HG03575 (cell line): ENCODE data around the gene NCKAP5.
"Not testable (repeated sequence)": the region's sequence is repeated elsewhere in the genome, so short reads cannot be mapped to it uniquely, and the experiment has no call there.

Experiments
- ATAC-seq: cut with Tn5 transposase; IDR thresholded peaks from one replicate; pipeline ENCODE4 v1.9.1; 2021; ENCODE audit not compliant: unreplicated experiment, insufficient number of reproducible peaks, low FRiP score; ENCODE audit errors: extremely low read depth

The NCKAP5 gene

GRCh38 chr2:133221398-133221797 lies 346.9 kb downstream of the NCKAP5 start:
- ATAC-seq = no peak

DNA sequence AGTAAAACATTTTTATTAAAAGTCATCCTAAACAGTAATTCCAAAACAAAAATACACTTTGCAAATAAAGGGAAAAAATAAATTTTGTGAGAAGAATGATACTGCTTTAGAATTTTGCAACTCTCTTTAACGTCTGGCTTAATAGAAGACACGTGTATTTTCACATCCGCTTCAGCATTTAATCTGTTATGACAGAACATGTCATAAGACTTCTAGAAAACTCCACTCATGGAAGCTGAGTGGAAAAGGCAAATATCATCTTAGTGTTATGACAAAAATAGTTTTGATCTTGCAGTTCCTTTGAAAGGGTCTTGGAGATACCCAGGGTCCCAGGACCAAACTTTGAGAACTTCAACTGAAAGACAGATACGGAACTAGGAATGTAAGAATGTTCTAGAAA lies 350.1 kb downstream of the NCKAP5 start:
- no peak for ATAC-seq

DNA sequence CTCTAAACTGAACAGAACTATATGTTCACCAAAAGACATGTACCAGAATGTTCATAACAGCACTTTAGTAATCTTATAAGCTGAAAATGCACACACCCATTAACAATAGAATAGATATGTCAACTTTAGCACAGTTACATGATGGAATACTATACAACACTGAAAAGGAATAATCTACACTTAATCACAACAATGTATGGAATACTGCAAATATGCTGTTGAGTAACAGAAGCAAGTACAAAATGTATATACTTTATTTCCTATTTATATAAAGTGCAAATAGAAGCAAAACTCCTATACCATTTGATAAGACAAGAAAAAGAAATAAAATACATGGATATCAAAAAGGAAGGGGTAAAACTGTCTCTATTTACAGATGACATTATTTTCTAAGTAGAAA lies 352.8 kb downstream of the NCKAP5 start:
- ATAC-seq = no peak

DNA sequence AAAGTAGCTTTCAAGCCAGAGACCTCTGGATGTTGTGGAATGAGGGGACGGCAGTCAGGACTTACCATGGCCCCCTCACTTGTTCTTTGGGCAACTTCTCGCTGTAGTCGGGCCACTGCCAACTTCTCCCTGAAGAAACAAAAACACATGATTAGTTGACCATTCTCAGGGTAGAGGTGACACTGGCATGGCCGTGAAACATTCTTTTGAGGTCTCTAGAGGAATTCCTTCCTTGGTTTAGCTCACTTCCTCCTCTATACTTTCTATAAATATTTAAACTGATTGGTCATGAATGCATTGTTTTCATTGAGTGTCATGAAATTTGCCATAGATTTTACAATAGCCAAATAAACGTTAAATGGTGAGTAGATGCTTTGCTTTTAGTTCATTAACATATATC lies 354.6 kb downstream of the NCKAP5 start:
- no peak for ATAC-seq

DNA sequence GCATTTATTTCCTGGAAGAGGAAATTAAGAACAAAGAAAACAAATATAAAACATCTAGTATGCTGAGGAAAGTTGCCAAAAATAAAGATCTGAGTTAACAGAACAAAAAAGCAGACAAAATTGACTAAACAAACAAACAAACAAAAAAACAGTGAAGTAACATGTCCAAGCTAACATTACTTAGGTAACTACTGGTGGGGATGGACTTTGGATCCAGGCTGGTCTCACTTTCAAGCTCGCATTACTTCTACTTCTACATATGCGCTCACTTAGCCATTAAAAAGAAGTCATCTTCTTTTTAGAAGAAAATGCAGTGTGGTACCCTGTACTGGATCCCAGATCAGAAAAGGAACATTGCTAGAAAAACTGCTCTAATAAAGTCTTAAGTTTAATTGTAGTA lies 358.9 kb downstream of the NCKAP5 start:
- ATAC-seq = no peak

- ATAC-seq = not testable (repeated sequence)
Observed at GRCh38 chr2:133206666-133207065, 361.6 kb downstream of the NCKAP5 start.

DNA sequence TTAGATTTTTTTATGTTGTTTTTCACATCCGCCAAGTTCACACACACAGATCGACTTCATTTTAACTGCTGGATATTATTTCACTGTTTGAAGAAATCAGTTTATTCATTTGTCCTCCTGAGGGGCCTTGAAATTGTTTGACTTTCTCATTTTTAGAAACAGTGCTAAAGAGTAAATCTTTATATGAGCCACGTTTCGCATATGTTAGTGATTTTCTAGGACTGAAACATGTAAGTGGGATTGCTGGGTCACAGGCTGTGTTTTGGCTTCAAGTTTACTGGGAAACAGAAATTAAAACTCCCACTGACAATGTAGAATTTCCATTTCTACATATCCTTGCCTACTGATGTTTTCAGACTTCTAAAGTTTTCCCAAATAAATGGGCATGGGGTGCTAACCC lies 363.8 kb downstream of the NCKAP5 start:
- no peak for ATAC-seq

- ATAC-seq = no peak
Observed at GRCh38 chr2:133200684-133201421, 367.4 kb downstream of the NCKAP5 start.

GRCh38 chr2:133198678-133199077 lies 369.6 kb downstream of the NCKAP5 start:
- ATAC-seq = no peak

GRCh38 chr2:133197156-133197555 lies 371.1 kb downstream of the NCKAP5 start:
- no peak for ATAC-seq

DNA sequence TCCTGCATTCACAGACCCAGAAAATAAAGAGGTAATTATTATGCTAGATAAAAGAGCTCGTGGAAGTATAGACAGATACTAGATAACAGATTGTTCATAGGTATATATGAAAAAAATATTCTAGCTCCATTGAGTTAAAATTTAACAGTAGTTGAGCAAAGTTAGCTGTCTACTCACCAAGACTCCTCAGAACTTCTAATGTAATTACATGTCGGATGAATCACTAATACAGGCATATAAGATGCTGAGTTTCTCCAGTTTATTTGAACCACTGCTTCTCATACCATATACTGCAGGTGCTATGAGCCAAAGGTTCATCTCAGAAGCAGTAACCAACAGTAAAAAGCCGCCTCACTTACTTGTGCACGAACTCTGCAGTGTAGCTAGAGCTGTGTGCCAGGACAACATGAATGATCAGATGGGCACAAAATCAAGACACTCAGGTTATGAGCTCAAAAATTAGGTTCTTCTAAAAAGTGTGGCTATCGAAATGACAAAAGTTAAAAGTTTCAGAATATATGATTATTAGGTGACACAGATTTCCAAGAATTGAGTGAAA lies 373.4 kb downstream of the NCKAP5 start:
- ATAC-seq = no peak

GRCh38 chr2:133194362-133194655 lies 374.0 kb downstream of the NCKAP5 start:
- no peak for ATAC-seq

- ATAC-seq = no peak
Observed at GRCh38 chr2:133193544-133194361, 374.5 kb downstream of the NCKAP5 start.

- no peak for ATAC-seq
Observed at GRCh38 chr2:133192028-133192427, 376.2 kb downstream of the NCKAP5 start.

DNA sequence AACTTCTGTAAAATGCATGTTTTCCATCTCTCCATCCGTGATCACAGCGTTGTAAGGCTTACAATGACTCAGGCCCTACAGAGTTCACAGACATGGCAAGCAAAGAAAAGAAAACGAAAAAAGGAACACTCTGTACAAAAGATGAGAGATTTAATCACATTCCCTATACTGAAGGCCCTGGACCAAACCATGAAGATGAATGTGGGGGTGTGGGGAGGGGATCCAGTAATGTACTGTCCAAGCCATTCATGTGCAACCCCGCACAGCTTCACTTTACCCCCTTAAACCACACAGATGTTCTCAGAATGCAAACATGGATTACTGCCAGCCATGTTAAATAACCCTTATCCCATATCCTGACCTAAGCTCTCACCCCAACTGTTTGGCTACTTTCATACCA lies 391.1 kb downstream of the NCKAP5 start:
- ATAC-seq = no peak

- ATAC-seq = no peak
Observed at GRCh38 chr2:133175926-133176325, 392.3 kb downstream of the NCKAP5 start.

DNA sequence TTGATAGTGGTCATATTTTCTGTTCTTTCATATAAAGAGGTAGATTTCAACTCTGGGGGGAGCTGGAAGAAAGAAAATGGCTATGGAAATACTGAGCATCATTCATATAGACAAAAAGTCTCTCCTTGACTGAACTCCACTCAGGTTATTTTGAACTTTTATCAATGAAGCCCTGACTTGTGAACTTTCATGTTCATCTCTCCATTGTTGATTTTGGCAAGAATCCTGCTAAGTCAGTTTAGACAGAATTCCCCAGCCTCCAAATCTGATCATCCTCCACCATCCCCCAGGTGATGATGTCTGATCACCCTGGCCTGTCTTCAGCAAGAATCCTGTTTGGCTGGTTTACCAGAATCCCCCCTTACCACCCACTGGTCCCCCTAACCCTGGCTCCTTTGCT lies 395.0 kb downstream of the NCKAP5 start:
- no peak for ATAC-seq

DNA sequence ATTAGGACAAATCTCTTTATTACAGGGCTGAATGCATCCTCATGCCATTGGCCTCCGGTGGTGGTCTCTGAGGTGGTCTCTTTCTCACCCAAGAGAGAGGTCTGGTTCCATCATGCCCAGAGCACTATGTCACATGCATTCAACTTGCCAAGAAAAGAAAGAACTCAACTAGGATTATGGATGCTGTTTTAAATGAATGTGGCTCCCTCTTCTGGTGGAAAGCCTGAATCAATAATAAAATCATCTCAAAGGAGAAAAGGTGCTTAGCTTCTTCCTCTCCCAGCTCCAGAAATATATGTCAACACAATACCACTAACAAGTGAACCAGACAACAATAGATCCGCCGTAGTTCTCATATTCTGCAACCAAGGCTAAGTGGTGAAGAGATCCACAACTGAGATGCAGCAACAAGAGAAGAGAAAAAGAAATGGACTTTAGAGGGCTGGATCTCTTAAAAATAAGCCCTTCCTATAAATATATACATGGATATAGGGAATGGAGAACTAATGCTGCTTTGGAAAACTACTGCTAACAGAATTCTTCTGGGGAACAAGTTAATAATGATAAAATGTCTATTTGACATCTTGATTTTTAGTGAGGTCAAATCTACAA lies 396.8 kb downstream of the NCKAP5 start:
- ATAC-seq = no peak

DNA sequence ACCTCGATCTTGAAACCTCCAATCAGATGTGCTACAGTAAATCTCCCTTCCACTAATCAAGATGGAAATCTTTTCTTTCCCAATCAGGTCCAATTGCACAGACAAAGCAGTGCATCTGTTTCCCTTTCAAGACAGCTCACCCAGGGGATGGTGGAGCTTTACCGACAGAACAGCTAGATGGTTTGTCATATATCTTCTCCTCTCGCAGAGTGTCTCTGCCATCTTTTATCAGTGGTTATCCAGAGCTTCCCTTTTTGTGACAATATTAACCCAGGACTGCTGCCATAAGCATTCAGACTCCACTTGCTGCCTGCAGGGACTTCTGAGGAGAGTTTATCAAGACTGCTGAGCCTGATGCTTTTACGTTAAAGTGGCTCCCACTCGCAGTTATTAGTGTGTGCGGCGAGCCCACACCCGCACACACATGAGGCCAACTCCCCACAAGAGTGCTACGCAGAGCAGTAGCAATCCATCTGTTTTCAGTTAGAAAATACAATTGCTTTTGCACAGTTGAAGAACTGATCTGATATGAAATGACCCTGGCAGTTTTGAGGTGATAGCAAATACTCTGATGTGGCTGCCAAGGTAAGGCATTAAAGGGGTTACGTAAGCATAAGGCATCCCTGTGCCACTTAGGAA lies 398.9 kb downstream of the NCKAP5 start:
- ATAC-seq = no peak
